Activated naive CD4-positive, alpha-beta T cell treated with anti-CD3 and anti-CD28 coated beads, Interleukin-2, amount 10 ng/mL, durations not matched to agents 7 days and 5 days (primary cell): ENCODE measurements around the gene RASGRF1.
A peak's percentile ranks its signal among the peaks of the same experiment; 100 is the strongest.

Source experiments
- CTCF ChIA-PET: fragments of 350-600 bp; sonication (Branson Sonifier 250); formaldehyde crosslinking; loops from one replicate; lab custom pipeline; 2021; ENCODE audit warnings: antibody characterized with exemption; lab: Charles Lee
- DNase-seq: peaks from one replicate; pipeline ENCODE4 v3.0.0-alpha.2; 2020
- H3K27ac Mint-ChIP-seq: one replicate; pipeline ENCODE4 v1.8.0; 2021; ENCODE audit warnings: mild to moderate bottlenecking, moderate library complexity, mixed read lengths
- H3K27me3 Mint-ChIP-seq: one replicate; pipeline ENCODE4 v1.8.0; 2021; ENCODE audit warnings: mild to moderate bottlenecking, mixed read lengths
- H3K36me3 Mint-ChIP-seq: one replicate; pipeline ENCODE4 v1.8.0; 2021; ENCODE audit warnings: mixed read lengths
- H3K4me1 Mint-ChIP-seq: one replicate; pipeline ENCODE4 v1.8.0; 2021; ENCODE audit warnings: mixed read lengths
- H3K4me3 Mint-ChIP-seq: one replicate; pipeline ENCODE4 v1.8.0; 2021; ENCODE audit warnings: mild to moderate bottlenecking, moderate library complexity, mixed read lengths
- H3K9me3 Mint-ChIP-seq: one replicate; pipeline ENCODE4 v1.8.0; 2021; ENCODE audit warnings: mixed read lengths

The RASGRF1 gene

GRCh38 chr15:78946493-78946892 is 144.1 kb downstream of the RASGRF1 start:
- Mint-ChIP-seq H3K4me3 (peak overlapping the region; percentile 21), H3K4me1 (peaks cover 33% of the 10 kb centered on the region), H3K27me3 (peaks cover 61% of the 10 kb centered on the region), H3K27ac (no peak overlapping the region), H3K36me3 (peaks cover 8% of the 10 kb centered on the region), H3K9me3 (no peaks in the 10 kb centered on the region)
- DNase-seq, result no peak
- CTCF ChIA-PET, result no interaction called here

DNA sequence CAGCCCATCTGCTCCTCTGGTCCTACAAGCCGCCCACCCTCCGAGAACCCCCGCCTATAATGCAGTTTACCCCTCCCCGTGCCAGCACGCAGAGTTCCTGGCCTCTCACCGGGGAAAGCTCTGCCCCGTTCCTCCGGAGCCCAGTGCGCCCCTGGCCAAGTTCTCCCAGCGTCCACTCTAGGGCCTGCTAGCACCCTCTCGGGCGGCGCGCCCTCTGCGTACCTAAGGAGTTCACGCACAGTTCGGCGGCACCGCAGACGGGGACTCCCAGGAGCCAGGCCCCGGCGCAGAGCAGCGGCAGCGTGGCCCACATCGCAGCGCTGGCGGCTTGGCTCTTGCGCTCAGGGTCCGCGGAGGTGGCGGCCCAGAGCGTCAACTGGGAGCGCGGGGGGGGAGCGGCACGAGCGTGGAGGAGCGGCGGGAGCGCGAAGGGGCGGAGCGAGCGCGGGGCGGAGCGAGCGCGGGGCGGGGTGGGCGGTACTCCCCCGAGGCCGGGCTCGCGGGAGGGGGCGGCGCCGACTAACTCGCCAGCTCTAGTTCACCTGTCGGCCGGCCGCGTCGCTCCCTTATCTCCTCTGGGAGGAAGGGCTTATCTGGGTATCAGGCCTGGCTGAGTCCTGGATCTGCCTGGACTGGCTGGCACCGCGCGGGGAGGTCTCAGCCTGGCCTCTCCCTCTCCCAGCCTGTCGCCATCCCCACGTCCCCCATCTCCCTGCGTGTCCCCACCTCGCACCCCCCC is 145.7 kb downstream of the RASGRF1 start, which contains the start of gene CTSH:
Gene CTSH (minus strand): TSS at position 378 of the 739 bp plus-strand sequence. CDS start 65 bp downstream, at position 313.
- Mint-ChIP-seq H3K4me1 (peaks cover 28% of the 10 kb centered on the region), H3K27ac (peak within 1 kb of the TSS; percentile 62), H3K36me3 (peaks cover 12% of the 10 kb centered on the region), H3K4me3 (peak within 1 kb of the TSS; percentile 84), H3K9me3 (no peaks in the 10 kb centered on the region), H3K27me3 (peaks cover 52% of the 10 kb centered on the region)
- CTCF ChIA-PET, result interaction anchor here (1.0 kb wide), 1 partner anchor 62 kb away, joined by 4 read pairs; no protein-coding TSS in a partner anchor
- peak; percentile 88 for DNase-seq

DNA sequence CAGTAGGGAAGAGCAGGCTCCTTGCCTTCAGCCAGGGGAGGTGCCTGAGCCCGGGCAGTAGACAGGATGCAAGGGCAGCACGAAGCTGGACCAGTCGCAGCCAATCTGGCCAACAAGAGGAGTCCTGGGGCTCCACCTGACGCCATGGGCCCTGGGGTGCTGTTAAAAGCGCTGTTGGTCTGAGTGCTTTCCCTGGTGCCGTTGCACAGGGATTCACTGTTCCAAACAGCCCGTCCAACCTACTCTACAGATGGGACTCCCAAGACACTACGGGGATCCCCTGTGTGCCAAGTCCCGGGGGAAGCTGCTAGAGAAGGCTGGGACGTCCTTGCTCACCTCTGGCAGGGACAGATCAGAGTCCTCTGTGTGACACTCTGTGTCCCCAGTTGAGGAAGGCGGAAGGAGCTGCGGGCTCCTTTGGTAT is 146.4 kb downstream of the RASGRF1 start:
- H3K36me3 Mint-ChIP-seq, result peaks cover 16% of the 10 kb centered on the region
- CTCF ChIA-PET, result interaction anchor here (1.0 kb wide), 1 partner anchor 63 kb away, joined by 4 read pairs; no protein-coding TSS in a partner anchor
- peaks cover 52% of the 10 kb centered on the region for H3K27me3 Mint-ChIP-seq

GRCh38 chr15:78943692-78944091 is 146.9 kb downstream of the RASGRF1 start:
- DNase-seq, result no peak
- Mint-ChIP-seq H3K9me3 (no peaks in the 10 kb centered on the region), H3K4me1 (peaks cover 40% of the 10 kb centered on the region), H3K36me3 (peaks cover 21% of the 10 kb centered on the region), H3K27me3 (peaks cover 52% of the 10 kb centered on the region), H3K4me3 (peak overlapping the region; percentile 84), H3K27ac (peak overlapping the region; percentile 64)
- CTCF ChIA-PET, result interaction anchor here (1.0 kb wide), 1 partner anchor 63 kb away, joined by 4 read pairs; no protein-coding TSS in a partner anchor

More for the DNA sequence above, 146.4 kb downstream of the RASGRF1 start:
- Mint-ChIP-seq H3K4me3 (peak overlapping the region; percentile 84), H3K27ac (peak overlapping the region; percentile 62), H3K4me1 (peaks cover 34% of the 10 kb centered on the region), H3K9me3 (no peaks in the 10 kb centered on the region)
- DNase-seq, result peak; percentile 27

GRCh38 chr15:78942741-78943140 is 147.8 kb downstream of the RASGRF1 start:
- CTCF ChIA-PET, result no interaction called here
- Mint-ChIP-seq H3K4me1 (peaks cover 49% of the 10 kb centered on the region), H3K27ac (no peak overlapping the region), H3K9me3 (peaks cover 4% of the 10 kb centered on the region), H3K36me3 (peaks cover 29% of the 10 kb centered on the region), H3K4me3 (no peak overlapping the region), H3K27me3 (peaks cover 45% of the 10 kb centered on the region)
- DNase-seq, result no peak

DNA sequence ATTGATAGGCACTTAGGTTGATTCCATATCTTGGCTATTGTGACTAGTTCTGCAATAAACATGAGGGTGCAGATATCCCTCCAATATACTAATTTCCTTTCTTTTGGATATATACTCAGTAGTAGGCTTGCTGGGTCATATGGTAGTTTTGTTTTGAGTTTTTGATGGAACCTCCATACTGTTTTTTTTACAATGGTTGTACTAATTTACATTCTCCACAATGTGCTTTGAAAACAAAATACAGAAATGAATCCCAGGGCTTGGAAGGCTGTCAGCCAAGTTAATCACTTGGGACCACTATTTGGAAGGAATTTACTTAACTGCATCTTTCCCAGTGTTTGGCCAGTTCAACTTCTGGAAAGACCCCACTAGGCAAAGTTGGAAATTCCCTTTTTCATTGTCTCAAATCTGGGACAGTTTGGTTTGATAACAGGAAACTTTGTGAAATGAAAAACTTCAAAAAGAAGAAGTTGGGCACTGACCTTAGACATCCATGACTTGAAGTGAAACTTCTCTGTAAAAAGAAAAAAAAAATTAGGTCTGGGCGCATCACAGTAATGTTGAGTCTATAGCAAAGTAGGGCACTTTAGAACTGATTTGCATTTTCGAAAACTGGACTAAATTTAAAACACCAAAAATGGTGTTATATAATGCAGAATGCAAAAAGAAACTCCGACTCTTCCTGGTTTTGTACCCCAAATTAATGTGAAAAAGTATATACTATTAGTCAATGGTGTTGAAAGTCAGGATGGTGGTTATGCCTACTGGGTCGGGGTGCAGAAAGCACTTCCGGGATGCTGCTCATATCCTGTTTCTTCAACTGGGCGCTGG is 151.7 kb downstream of the RASGRF1 start:
- Mint-ChIP-seq H3K27ac (peak overlapping the region; percentile 83), H3K27me3 (peaks cover 14% of the 10 kb centered on the region), H3K4me1 (peaks cover 69% of the 10 kb centered on the region), H3K4me3 (peak overlapping the region; percentile 22), H3K9me3 (peaks cover 4% of the 10 kb centered on the region), H3K36me3 (peaks cover 44% of the 10 kb centered on the region)
- CTCF ChIA-PET, result no interaction called here
- peak; percentile 46 for DNase-seq

DNA sequence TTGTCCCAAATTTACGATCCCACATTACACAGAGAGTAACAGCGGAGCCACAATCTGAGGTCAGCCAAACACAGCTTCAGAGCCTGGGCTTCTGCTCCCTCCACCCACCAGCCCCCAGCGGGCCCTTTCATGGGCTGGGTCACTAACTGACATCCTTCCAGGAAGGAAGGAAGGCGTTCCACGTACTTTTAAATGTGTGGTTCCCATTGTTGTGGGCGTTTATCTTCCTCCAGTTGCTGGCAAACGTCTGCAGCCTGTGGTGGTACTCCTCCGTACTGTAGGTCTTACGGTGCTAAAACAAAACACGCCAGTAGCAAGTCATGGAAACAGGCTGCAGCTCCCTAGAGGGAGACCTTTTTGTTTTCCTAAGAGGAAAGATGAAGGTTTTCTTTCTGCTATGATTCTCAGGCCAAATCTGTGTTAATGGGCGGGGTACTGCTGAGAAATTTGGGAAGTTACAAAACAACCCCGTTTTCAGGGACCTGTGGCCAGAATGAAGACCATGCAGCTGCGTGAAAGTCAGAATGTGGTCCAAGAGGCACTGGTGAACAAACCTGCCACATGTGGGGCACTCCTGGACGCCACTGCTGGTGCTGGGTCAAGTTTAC is 153.3 kb downstream of the RASGRF1 start:
- peak overlapping the region; percentile 67 for H3K4me3 Mint-ChIP-seq
- DNase-seq, result peak; percentile 64
- peak overlapping the region; percentile 83 for H3K27ac Mint-ChIP-seq
- peaks cover 6% of the 10 kb centered on the region for H3K27me3 Mint-ChIP-seq
- peaks cover 4% of the 10 kb centered on the region for H3K9me3 Mint-ChIP-seq
- H3K4me1 Mint-ChIP-seq, result peaks cover 58% of the 10 kb centered on the region
- CTCF ChIA-PET, result no interaction called here
- peaks cover 42% of the 10 kb centered on the region for H3K36me3 Mint-ChIP-seq

GRCh38 chr15:78934655-78935023 is 155.9 kb downstream of the RASGRF1 start:
- peaks cover 6% of the 10 kb centered on the region for H3K27me3 Mint-ChIP-seq
- no peak for DNase-seq
- CTCF ChIA-PET, result no interaction called here
- H3K36me3 Mint-ChIP-seq, result peaks cover 43% of the 10 kb centered on the region
- peak overlapping the region; percentile 85 for H3K27ac Mint-ChIP-seq
- H3K4me1 Mint-ChIP-seq, result peaks cover 51% of the 10 kb centered on the region
- no peak overlapping the region for H3K4me3 Mint-ChIP-seq
- H3K9me3 Mint-ChIP-seq, result peaks cover 4% of the 10 kb centered on the region

GRCh38 chr15:78933823-78934654 is 156.5 kb downstream of the RASGRF1 start:
- Mint-ChIP-seq H3K36me3 (peaks cover 39% of the 10 kb centered on the region), H3K27ac (peak overlapping the region; percentile 85), H3K9me3 (peaks cover 4% of the 10 kb centered on the region), H3K4me3 (no peak overlapping the region), H3K27me3 (peaks cover 6% of the 10 kb centered on the region), H3K4me1 (peaks cover 45% of the 10 kb centered on the region)
- peak; percentile 14 for DNase-seq
- CTCF ChIA-PET, result interaction anchor here (0.8 to 1.0 kb wide), 2 partner anchors 10 to 72 kb away, joined by 3 read pairs; no protein-coding TSS in a partner anchor

GRCh38 chr15:78933187-78933822 is 157.3 kb downstream of the RASGRF1 start:
- H3K4me3 Mint-ChIP-seq, result no peak overlapping the region
- peaks cover under 1% of the 10 kb centered on the region for H3K9me3 Mint-ChIP-seq
- H3K36me3 Mint-ChIP-seq, result peaks cover 35% of the 10 kb centered on the region
- peak; percentile 11 for DNase-seq
- H3K27ac Mint-ChIP-seq, result peak overlapping the region; percentile 25
- CTCF ChIA-PET, result interaction anchor here (0.8 to 1.0 kb wide), 2 partner anchors 9 to 73 kb away, joined by 3 read pairs; no protein-coding TSS in a partner anchor
- H3K4me1 Mint-ChIP-seq, result peaks cover 38% of the 10 kb centered on the region
- H3K27me3 Mint-ChIP-seq, result peaks cover 6% of the 10 kb centered on the region

- CTCF ChIA-PET, result no interaction called here
- Mint-ChIP-seq H3K9me3 (no peaks in the 10 kb centered on the region), H3K4me1 (peaks cover 32% of the 10 kb centered on the region), H3K27ac (peak overlapping the region; percentile 2), H3K27me3 (peaks cover 6% of the 10 kb centered on the region), H3K36me3 (peaks cover 35% of the 10 kb centered on the region), H3K4me3 (no peak overlapping the region)
- DNase-seq, result peak; percentile 18
Measured at GRCh38 chr15:78932258-78932808, 158.2 kb downstream of the RASGRF1 start.

DNA sequence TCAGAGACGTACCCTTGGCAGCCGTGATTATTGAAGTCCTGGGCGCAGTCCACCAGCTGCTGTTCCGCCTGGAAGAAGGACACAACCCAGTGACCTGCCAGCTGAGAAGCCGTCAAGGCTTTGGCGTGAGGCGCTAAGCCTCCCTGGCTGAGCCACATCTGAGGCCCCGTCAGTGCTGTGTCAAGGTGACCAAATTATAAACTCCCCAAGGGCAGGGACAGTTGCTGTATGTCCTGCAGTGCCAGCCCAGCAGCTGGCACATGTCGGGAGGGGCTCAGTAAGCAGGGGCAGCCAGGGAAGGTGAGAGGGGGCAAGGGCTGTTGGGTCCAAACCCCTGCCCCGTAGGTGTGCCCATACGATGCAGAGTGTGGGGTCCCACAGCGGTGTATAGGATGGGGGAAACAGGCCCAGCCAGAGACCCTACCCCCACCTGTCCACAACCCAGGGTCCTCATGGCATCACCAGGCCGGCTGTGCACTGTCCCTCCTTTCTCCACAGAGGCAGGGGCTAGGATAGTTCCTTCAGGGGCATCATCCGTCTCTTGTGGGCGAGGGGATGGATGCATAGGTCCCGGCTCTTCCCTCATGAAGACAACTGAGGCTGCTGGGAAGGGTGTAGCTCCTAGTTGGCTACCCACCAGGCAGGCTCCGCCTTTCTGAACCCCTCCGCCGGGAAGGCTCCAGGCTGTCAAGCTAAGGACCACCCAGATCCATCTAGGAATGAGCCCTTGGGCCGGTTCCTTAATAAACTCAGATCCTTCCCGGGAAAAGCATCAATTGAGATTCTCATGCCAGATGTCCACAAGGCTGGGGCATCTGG is 158.9 kb downstream of the RASGRF1 start:
- no peak overlapping the region for H3K27ac Mint-ChIP-seq
- CTCF ChIA-PET, result no interaction called here
- H3K36me3 Mint-ChIP-seq, result peaks cover 34% of the 10 kb centered on the region
- DNase-seq, result peak; percentile 15
- peaks cover 6% of the 10 kb centered on the region for H3K27me3 Mint-ChIP-seq
- no peak overlapping the region for H3K4me3 Mint-ChIP-seq
- no peaks in the 10 kb centered on the region for H3K9me3 Mint-ChIP-seq
- peaks cover 25% of the 10 kb centered on the region for H3K4me1 Mint-ChIP-seq
